WI38 (cell line): Measurements from ENCODE around the gene AP1G2.

Source experiments
- H3K4me3 ChIP-seq: 2 replicates; pipeline ENCODE4 v1.5.1; 2011; ENCODE audit warnings: low read depth, mild to moderate bottlenecking, control low read depth, low read length
- CTCF ChIP-seq: IDR thresholded peaks from 2 replicates; pipeline ENCODE4 v1.5.1; 2012; ENCODE audit warnings: low read depth, mild to moderate bottlenecking, control low read depth, low read length

The AP1G2 gene

GRCh38 chr14:23555533-23555881 is 12.1 kb downstream of the AP1G2 start:
- H3K4me3 ChIP-seq: peak overlapping the region; percentile 86
- TF ChIP-seq CTCF: no peak

DNA sequence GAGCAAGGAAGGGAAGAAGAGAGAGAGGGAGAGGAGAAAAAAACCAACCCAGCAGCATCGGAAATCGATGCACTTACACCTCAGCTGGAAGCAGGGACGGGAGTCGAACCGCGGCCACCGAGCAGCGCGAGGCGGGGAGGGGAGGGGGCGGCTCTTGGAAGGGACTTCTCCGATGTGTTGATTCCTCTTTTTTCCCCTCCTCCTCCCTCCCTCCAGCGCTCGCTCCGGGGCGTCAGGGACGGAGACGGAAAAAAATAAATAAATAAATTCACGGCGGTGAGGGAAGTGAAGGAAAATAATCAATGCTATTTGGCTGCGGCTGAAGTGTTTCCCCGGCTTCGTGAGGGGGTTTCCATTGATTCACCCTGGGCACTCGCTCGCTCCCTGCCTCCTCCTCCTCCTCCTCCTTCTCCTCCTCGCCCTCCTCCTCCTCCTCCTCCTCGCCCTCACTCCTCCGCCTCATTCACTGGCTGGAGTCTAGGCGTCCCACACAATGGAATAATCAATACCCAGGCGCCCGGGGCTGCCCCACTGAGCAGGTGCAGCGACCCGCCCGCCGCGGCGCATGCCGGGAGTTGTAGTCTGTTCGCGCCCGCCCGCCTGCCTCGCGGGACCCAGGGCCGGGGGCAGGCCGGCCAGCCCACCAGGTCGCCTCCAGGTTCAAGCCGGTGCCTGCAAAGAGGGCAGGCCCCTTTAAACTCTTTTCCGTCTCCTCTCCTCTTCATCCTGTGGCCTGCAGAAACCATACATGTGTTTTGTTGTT is 16.1 kb downstream of the AP1G2 start, which contains the start of gene ZFHX2:
TSS of gene ZFHX2 (minus strand) at position 500 of the 763 bp plus-strand sequence. CDS start 16,440 bp downstream, outside the sequence.
- no peak for TF ChIP-seq CTCF
- H3K4me3 ChIP-seq: peak within 1 kb of the TSS; percentile 54

DNA sequence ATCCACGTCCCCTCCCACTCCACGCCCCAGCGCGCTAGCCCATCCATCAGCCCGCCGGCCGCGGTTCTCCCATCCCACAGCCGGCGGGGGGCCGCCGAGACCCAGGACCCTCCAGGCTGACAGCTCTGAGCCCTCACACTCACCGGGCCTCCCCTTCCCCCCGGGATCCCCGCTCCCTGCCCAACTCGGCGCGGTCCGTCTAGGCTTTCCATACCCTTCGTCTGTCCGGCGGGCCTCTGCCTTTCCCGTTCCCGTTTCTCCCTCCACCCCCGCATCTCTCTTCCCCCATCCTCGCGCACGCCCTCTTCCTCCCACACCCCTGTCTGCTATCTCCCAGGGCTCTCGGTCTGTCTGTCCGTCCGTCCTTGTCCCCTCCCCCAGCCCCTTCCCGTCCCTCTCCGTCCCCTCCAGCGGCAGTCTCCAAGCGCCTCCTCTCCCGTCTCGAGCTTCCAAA is 16.8 kb downstream of the AP1G2 start:
- H3K4me3 ChIP-seq: peak overlapping the region; percentile 54

GRCh38 chr14:23550131-23550811 is 17.3 kb downstream of the AP1G2 start:
- no peak for TF ChIP-seq CTCF
- H3K4me3 ChIP-seq: peak overlapping the region; percentile 54

More for the DNA sequence above, 16.8 kb downstream of the AP1G2 start:
- TF ChIP-seq CTCF: no peak

- no peak for TF ChIP-seq CTCF
Observed at GRCh38 chr14:23548351-23549318, 19.0 kb downstream of the AP1G2 start.

GRCh38 chr14:23547924-23548323 is 19.7 kb downstream of the AP1G2 start:
- no peak overlapping the region for H3K4me3 ChIP-seq
- no peak for TF ChIP-seq CTCF

More at GRCh38 chr14:23548351-23549318, 19.0 kb downstream of the AP1G2 start:
- no peak overlapping the region for H3K4me3 ChIP-seq
